B cell (primary cell): Measurements from ENCODE around the gene SPEN. TPM values are rescaled to one million over a fixed set of nuclear protein-coding genes. Genes with fewer than 3 reads are reported as not detected.
"Not testable (repeated sequence)": the region's sequence is repeated elsewhere in the genome, so short reads cannot be mapped to it uniquely, and the experiment has no call there.

Source experiments
- ATAC-seq: fragments of 200-7000 bp; cut with Tn5 transposase; one replicate; pipeline ENCODE4 v1.10.0; 2021; ENCODE audit warnings: low read depth, mild to moderate bottlenecking, moderate number of reproducible peaks, moderate library complexity
- CTCF ChIA-PET: fragments of 350-600 bp; sonication (Branson Sonifier 250); formaldehyde crosslinking; loops from one replicate; lab custom pipeline; 2021; ENCODE audit warnings: antibody characterized with exemption, inconsistent platforms; lab: Charles Lee
- POLR2A ChIA-PET: fragments of 350-600 bp; sonication (Branson Sonifier 250); formaldehyde crosslinking; loops from one replicate; lab custom pipeline; 2021; ENCODE audit warnings: antibody characterized with exemption; lab: Charles Lee
- DNase-seq: peaks from one replicate; pipeline ENCODE4 v3.0.0; 2013
- H2AFZ ChIP-seq: 2 replicates; pipeline ENCODE4 v1.6.1; 2012; ENCODE audit warnings: mild to moderate bottlenecking, low read depth, low read length; ENCODE audit not compliant: insufficient read depth, poor library complexity, severe bottlenecking
- H3K27ac ChIP-seq, 2 donors: 1 replicate in 1 of 2; 2 replicates in 1 of 2; pipeline ENCODE4 v1.5.1; 2012 to 2013; ENCODE audit warnings: low read length in 2 of 2, mild to moderate bottlenecking in 2 of 2, moderate library complexity in 1 of 2
- H3K27me3 ChIP-seq, 4 experiments: fragments of 200-600 bp in 1 of 4; sonication (generic) in 1 of 4; replicated peaks in 1 of 4; 1 replicate in 2 of 4; 2 replicates in 2 of 4; pipeline versions ENCODE4 v1.6.1 to v1.7.0; 2013 to 2016; ENCODE audit warnings: low read length in 3 of 4, mild to moderate bottlenecking in 2 of 4, mixed read lengths in 1 of 4, moderate library complexity in 1 of 4; ENCODE audit not compliant: insufficient read depth in 4 of 4, control insufficient read depth in 3 of 4; ENCODE audit errors: control extremely low read depth in 1 of 4
- H3K36me3 ChIP-seq, 2 experiments: replicated peaks in 1 of 2; 1 replicate in 1 of 2; 2 replicates in 1 of 2; pipeline versions ENCODE4 v1.6.1 to v1.7.1; 2013; ENCODE audit warnings: low read length in 1 of 2; ENCODE audit not compliant: insufficient read depth in 2 of 2, control insufficient read depth in 1 of 2; ENCODE audit errors: control extremely low read depth in 1 of 2, extremely low read depth in 1 of 2
- H3K4me1 ChIP-seq, 2 donors: fragments of 200-600 bp in 1 of 2; sonication (generic) in 1 of 2; 1 replicate in 1 of 2; 2 replicates in 1 of 2; pipeline versions ENCODE4 v1.5.1 to v1.6.1; 2013 to 2017; ENCODE audit warnings: low read length in 2 of 2; ENCODE audit not compliant: control insufficient read depth in 2 of 2, insufficient read depth in 2 of 2
- H3K4me2 ChIP-seq: replicated peaks from 2 replicates; pipeline ENCODE3; 2012; ENCODE audit warnings: mild to moderate bottlenecking, low read depth, low read length; ENCODE audit not compliant: poor library complexity, severe bottlenecking
- H3K4me3 ChIP-seq, 5 experiments: fragments of 200-600 bp in 1 of 5; sonication (generic) in 1 of 5; 1 replicate in 3 of 5; 2 replicates in 2 of 5; pipeline versions ENCODE4 v1.5.1 to v1.7.0; 2011 to 2016; ENCODE audit warnings: low read length in 4 of 5, mild to moderate bottlenecking in 4 of 5, low read depth in 2 of 5, control low read depth in 1 of 5, moderate library complexity in 1 of 5; ENCODE audit not compliant: insufficient read depth in 1 of 5; ENCODE audit errors: control extremely low read depth in 1 of 5, extremely low read depth in 1 of 5
- H3K79me2 ChIP-seq: fragments of 200-600 bp; sonication (generic); one replicate; pipeline ENCODE4 v1.6.0; 2016; ENCODE audit warnings: low read length; ENCODE audit not compliant: control insufficient read depth, insufficient read depth
- H3K9ac ChIP-seq: fragments of 200-600 bp; sonication (generic); 2 replicates; pipeline ENCODE4 v1.6.1; 2017; ENCODE audit warnings: mild to moderate bottlenecking, low read length, moderate library complexity
- H3K9me3 ChIP-seq, 3 donors: one replicate each; pipeline versions ENCODE4 v1.6.1 to v1.7.1; 2013; ENCODE audit warnings: low read length in 2 of 3; ENCODE audit not compliant: control insufficient read depth in 2 of 3, insufficient read depth in 1 of 3; ENCODE audit errors: control extremely low read depth in 1 of 3
- H4K20me1 ChIP-seq: 2 replicates; pipeline ENCODE4 v1.6.0; 2012; ENCODE audit warnings: mild to moderate bottlenecking, low read length; ENCODE audit not compliant: insufficient read depth, control insufficient read depth, poor library complexity, severe bottlenecking
- H3K27ac Mint-ChIP-seq: one replicate; pipeline ENCODE4 v1.8.0; 2021; ENCODE audit warnings: mixed read lengths
- H3K27me3 Mint-ChIP-seq: one replicate; pipeline ENCODE4 v1.8.0; 2021; ENCODE audit warnings: mixed read lengths
- H3K4me1 Mint-ChIP-seq: one replicate; pipeline ENCODE4 v1.8.0; 2021; ENCODE audit warnings: mixed read lengths
- H3K4me3 Mint-ChIP-seq: one replicate; pipeline ENCODE4 v1.8.0; 2021; ENCODE audit warnings: mixed read lengths
- H3K9me3 Mint-ChIP-seq: one replicate; pipeline ENCODE4 v1.8.0; 2022; ENCODE audit warnings: mixed read lengths; ENCODE audit not compliant: insufficient read depth
- EZH2 ChIP-seq: IDR thresholded peaks from 2 replicates; pipeline ENCODE4 v1.6.1; 2012; ENCODE audit warnings: borderline replicate concordance, low read depth, mild to moderate bottlenecking, moderate library complexity, low read length; ENCODE audit not compliant: insufficient read depth, poor library complexity, severe bottlenecking
- WGBS: methylation state at CpG from one replicate; pipeline ENCODE4 v1.1.5; 2013; ENCODE audit warnings: missing lambda C conversion rate; ENCODE audit not compliant: insufficient coverage; 5-methylcytosine and 5-hydroxymethylcytosine counted together
- intact Hi-C: fragments of 100-400 bp; cut with micrococcal nuclease; formaldehyde crosslinking; loops from one replicate; pipeline ENCODE4 v1.10.0; 2022
- polyA plus RNA-seq: library from polyadenylated mRNA; depleted of rRNA; stranded (reverse); fragments of >200 nt; gene quantifications from 2 replicates; pipeline ENCODE4 v1.2.3, GENCODE V29; 2012
- total RNA-seq, 2 donors: library from RNA; stranded (reverse); fragments of 120-200 nt in 1 of 2; gene quantifications; 1 replicate in 1 of 2; 2 replicates in 1 of 2; pipeline versions ENCODE4 v1.2.3 to v1.2.4, GENCODE V29; 2013 to 2022
- TF ChIP-seq, protein P1 (sequence below): fragments of 200-600 bp; IDR thresholded peaks from one replicate; pipeline ENCODE4 v1.8.0; 2022; ENCODE audit warnings: antibody characterized with exemption, mild to moderate bottlenecking

Gene SPEN
- total and polyA plus RNA-seq, 2 donors (not counting 1 experiment from before 2014, with no cell fraction given): 29.1 to 126 TPM

DNA sequence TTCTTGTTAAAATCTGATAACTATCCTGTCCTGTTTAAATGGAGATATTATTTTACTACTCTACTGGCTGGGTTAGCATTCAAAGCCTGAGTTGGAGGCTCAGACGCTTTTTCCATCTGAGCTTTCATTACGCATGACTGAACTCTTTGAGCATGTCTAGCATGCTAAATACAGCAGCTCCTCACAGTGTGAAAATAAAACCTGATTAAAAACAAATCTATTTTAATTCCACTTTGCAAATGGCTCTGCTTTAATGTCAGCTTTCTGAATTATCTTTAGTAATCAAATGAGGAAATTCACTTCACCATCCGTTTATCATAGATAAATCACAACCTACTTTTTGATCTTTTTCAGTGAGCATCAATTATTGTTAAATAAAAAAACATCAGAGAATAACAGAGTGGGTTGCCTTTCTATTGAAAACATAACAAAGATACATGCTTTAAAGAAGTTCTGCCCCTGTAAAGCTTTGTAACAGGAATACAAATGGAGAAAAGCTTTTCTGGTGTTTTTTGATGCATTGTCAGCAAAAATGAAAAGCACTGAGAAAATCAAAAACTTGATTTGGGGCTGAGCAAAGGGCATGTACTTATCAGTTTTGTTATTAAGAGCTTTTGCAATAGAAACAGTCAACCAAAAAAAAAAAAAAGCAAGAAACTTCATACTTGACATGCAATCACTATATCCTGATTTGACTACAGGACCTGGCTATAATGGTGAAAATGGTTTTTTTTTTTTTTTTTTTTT, 3.5 kb upstream of the SPEN start:
- peak overlapping the region in 1 of 5 experiments; percentile 5 for H3K4me3 ChIP-seq
- H3K9me3 ChIP-seq: peaks cover 0 to 3% (median 0%) of the 10 kb centered on the region in 3 donors
- H3K27ac ChIP-seq: peak overlapping the region; percentile 49 to 71
- peak overlapping the region; percentile 72 for H3K27ac Mint-ChIP-seq
- no peaks in the 10 kb centered on the region for H3K9me3 Mint-ChIP-seq
- peaks cover 25% of the 10 kb centered on the region for H3K79me2 ChIP-seq
- H3K4me1 ChIP-seq: peaks cover 30 to 46% of the 10 kb centered on the region in 2 donors
- intact Hi-C loops: loop anchor here (10.0 kb wide), 1 partner anchor 149 kb away; no protein-coding TSS in a partner anchor
- H3K4me1 Mint-ChIP-seq: peaks cover 26% of the 10 kb centered on the region
- ChIA-PET CTCF (interaction anchor here (0.6 to 2.2 kb wide), 9 partner anchors 10 to 132 kb away, joined by 3 to 9 read pairs (median 4); partner anchors contain the start of gene ZBTB17), POLR2A (interaction anchor here (0.7 to 9.4 kb wide), 3 partner anchors 8 to 203 kb away, joined by 4 to 221 read pairs (median 5); no protein-coding TSS in a partner anchor)
- DNase-seq (no peak), ATAC-seq (no peak)
- 0% methylated on average over 2 of the region's 3 CpGs for WGBS
- no peaks in the 10 kb centered on the region for H3K27me3 ChIP-seq
- H3K4me3 Mint-ChIP-seq: peak overlapping the region; percentile 75
- no peak for TF ChIP-seq EZH2
- TF ChIP-seq, protein P1, sequence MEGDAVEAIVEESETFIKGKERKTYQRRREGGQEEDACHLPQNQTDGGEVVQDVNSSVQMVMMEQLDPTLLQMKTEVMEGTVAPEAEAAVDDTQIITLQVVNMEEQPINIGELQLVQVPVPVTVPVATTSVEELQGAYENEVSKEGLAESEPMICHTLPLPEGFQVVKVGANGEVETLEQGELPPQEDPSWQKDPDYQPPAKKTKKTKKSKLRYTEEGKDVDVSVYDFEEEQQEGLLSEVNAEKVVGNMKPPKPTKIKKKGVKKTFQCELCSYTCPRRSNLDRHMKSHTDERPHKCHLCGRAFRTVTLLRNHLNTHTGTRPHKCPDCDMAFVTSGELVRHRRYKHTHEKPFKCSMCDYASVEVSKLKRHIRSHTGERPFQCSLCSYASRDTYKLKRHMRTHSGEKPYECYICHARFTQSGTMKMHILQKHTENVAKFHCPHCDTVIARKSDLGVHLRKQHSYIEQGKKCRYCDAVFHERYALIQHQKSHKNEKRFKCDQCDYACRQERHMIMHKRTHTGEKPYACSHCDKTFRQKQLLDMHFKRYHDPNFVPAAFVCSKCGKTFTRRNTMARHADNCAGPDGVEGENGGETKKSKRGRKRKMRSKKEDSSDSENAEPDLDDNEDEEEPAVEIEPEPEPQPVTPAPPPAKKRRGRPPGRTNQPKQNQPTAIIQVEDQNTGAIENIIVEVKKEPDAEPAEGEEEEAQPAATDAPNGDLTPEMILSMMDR: no peak
- peak overlapping the region; percentile 19 for H3K9ac ChIP-seq
- no peaks in the 10 kb centered on the region for H3K36me3 ChIP-seq
- no peaks in the 10 kb centered on the region for H4K20me1 ChIP-seq
- no peaks in the 10 kb centered on the region for H3K27me3 Mint-ChIP-seq
- H2AFZ ChIP-seq: peak overlapping the region; percentile 51
- H3K4me2 ChIP-seq: peak overlapping the region; percentile 67

DNA sequence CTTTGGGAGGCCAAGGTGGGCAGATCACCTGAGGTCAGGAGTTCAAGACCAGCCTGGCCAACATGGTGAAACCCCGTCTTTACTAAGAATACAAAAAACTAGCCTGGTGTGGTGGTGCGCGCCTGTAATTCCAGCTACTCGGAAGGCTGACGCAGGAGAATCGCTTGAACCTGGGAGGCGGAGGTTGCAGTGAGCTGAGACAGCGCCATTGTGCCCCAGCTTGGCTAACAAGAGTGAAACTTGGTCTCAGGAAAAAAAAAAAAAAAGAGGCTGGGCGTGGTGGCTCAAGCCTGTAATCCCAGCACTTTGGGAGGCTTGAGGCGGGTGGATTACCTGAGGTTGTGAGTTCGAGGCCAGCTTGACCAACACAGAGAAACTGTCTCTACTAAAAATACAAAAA, 1.5 kb upstream of the SPEN start:
- not testable (repeated sequence) for H3K27ac ChIP-seq, H3K27me3 ChIP-seq, H2AFZ ChIP-seq, DNase-seq, H3K4me3 ChIP-seq, H3K4me2 ChIP-seq, H3K9me3 Mint-ChIP-seq, ATAC-seq, H4K20me1 ChIP-seq, H3K9me3 ChIP-seq, H3K36me3 ChIP-seq, H3K27me3 Mint-ChIP-seq, H3K9ac ChIP-seq
- H3K79me2 ChIP-seq: peaks cover 45% of the 10 kb centered on the region
- ChIA-PET CTCF (interaction anchor here (0.6 to 2.6 kb wide), 2 partner anchors 8 to 502 kb away, joined by 4 to 17 read pairs; no protein-coding TSS in a partner anchor), POLR2A (interaction anchor here (0.6 to 9.4 kb wide), 4 partner anchors 10 to 149 kb away, joined by 3 to 221 read pairs (median 5); no protein-coding TSS in a partner anchor)
- intact Hi-C loops: loop anchor here (10.0 kb wide), 1 partner anchor 151 kb away; no protein-coding TSS in a partner anchor
- Mint-ChIP-seq H3K27ac (peak overlapping the region; percentile 53), H3K4me1 (peaks cover 42% of the 10 kb centered on the region), H3K4me3 (peak overlapping the region; percentile 97)
- peaks cover 40 to 61% of the 10 kb centered on the region in 2 donors for H3K4me1 ChIP-seq
- 99% methylated on average over 8 of the region's 11 CpGs for WGBS
